Stimulated activated naive CD8-positive, alpha-beta T cell treated with anti-CD3 and anti-CD28 coated beads, Interleukin-15, Interleukin-2, amounts not matched to agents 100 U/mL and 50 U/mL, for 24 hours (primary cell): ENCODE measurements around the gene OR51L1.

ENCODE experiments used
- ATAC-seq: fragments of 150-1000 bp; cut with Tn5 transposase; one replicate; pipeline ENCODE4 v1.10.0; 2021
- DNase-seq: peaks from one replicate; pipeline ENCODE4 v3.0.0; 2021

The OR51L1 gene

GRCh38 chr11:5046754-5047330, 52.2 kb downstream of the OR51L1 start:
- ATAC-seq: no peak
- no peak for DNase-seq
